ENCODE data around the gene COL8A2.

The COL8A2 gene

DNA sequence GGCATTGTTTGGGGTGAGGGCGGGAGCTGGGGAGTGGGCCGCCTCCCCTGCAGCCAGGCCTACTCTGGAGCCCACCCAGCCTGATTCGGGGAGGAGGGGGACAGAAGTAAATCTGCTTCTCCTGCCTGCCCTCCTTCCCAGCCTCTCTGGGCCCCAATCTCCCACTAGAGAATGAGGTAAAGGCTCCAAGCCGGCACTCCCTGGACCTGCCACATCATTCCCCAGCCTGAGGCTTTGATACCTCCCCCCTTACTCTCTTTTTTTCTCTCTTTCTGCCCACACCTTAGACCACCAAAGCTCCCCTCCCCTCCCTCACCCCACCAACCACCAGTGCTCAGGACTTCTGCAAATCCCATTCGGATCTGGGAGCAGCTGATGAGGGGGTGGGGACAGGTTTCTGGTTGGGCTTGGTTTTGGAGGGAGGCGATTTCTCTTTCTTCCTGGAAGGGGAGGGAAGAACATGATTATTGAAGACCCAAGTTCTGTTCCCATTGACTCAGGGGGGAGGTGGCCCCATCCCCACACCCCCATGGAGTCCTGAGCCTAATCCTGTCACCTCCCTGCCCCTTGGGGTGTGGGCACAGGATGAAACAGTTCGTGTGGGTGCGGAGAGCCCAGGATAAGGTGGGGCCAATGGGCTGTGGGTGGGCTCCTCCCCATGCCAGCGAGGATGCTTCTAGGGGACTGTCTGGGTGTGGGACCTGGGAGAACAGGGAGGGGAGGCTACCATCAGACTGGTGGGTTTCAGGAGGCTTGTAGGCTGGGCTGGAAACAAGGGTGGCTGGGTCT lies 32.3 kb upstream of the COL8A2 start:
- no peak for DNase-seq

DNA sequence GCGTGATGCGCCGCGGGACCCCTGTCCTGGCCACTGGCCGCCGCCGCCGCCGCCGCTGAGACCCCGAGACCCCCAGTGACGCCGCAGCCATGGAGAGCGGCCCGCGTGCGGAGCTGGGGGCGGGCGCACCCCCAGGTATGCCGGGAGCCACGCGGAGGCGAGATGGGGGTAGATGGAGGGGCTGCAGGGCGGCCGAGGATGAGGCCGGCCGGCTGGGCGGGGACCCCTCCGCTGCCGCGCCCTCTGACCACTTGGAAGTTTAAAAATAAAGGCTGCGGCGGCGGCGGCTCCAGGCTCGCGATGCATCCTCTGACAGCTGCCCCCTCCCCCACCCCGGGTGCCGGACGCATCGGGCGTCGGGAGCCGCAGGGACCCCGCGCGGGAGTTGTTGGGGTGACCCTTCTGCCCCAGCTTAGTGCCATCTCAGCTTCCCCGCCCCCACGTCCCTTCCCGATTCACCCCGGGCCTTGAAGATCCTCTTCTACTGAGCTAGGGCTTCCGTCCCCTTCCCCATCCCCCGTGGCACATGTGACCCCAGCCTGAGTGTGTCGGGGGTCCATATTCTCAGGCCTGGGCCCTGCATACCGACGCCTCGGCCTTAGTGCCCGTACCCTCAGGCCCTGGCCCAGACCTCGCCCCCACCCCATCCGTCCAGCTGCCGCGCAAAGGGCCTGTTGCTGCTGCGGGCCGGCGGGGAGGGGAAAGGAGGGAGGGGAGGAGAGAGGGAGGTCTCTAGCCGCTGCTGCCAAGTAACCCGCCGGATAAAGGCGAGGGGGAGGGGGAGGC lies 31.5 kb upstream of the COL8A2 start:
- DNase-seq: no peak

DNA sequence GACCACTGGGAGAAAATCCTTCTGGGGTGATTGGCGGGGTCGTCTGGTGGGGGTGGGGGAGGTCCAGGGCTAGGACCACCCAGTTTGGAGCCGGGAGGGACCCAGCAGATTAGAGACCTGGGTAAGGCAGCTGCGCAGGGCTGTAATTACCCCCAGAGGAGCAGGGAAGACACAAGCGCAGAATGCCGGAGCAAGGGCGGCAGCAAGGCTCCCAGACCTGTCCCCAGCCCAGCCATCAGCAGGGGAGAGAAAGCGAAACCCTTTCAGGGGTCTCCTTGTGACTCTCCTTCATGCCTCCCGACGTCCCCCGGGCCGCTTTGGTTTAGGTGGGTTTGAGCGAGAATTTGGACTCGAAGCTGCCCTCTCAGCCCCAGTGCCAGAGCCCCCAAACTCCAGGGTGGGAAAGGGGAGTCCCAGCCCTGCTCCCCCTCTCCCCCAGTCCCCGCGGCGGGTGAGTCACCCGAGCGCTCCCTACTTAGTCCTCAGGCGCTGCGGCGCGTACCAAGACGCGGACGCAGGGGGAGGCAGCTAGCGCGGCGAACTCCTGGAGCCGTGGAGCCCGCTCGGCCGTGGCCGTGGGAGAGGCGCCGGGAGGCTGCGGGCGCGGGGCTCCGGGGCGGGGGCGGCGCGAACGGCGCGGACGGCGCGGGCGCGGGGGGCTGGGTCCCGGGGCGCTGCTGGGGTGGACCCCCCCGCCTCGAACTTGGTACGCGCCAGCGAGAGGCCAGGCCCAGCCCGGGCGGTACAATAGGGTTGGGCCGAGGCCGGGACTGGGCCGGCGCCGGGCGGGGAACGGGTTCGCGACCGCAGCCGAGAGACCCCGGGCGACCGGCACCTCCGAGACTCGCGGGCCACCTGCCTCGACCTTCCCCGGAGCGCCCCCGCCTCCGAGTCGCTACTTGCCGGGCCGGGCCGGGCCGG lies 30.6 kb upstream of the COL8A2 start, which contains the start of gene MAP7D1:
TSS of gene MAP7D1 (plus strand) at position 753 of the 921 bp plus-strand sequence. CDS start 258 bp downstream, outside the sequence.
- DNase-seq: no peak

DNA sequence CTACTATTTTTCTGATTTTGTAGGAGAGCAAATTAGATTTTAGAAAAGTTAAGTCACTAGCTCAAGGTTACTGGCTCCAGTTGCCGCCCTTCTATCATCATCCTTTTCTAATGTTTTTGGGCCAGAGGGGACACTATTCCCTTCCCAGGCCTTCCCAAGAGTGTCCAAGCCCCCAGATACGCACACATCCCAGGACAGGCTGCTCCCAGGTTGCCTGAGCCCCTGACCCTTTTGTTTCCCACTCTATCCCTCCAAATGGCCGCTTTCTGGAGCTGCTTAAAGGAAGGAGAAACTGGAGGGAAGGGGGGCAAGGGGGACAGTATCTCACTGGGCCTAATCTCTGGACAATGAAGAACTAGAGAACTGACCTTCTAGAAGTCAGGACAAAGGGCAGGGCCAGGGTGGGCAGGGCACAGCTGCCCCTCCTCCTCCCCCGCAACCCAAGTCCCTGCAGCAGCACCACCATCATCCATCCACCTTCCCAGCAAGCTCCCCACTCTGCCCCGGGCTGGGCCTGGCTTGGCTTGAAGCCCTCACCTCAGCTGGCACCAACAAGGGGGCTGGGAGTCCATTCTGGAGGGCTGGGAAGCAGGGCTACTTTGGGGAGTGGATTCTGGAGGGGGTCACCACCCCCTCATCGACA lies 29.9 kb upstream of the COL8A2 start:
- no peak for DNase-seq

DNA sequence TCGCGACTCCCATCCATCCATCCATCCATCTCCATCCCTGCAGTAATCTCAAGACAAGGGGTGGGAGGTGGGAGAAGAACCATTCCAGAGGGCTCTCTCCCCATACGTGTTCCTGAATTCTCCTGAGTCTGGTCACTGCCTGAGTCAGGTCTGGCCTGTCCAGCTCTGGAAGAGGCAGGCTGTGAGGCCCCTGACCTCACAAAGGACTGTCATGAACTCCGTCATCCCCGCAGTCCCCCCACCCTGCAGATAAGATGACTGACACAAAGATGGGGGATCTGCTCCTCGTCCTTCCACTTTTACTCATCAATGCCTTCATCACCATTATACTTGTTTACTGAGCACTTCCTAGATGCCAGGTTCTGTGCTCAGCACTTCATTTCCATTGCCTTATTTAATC lies 29.3 kb upstream of the COL8A2 start:
- DNase-seq: no peak

DNA sequence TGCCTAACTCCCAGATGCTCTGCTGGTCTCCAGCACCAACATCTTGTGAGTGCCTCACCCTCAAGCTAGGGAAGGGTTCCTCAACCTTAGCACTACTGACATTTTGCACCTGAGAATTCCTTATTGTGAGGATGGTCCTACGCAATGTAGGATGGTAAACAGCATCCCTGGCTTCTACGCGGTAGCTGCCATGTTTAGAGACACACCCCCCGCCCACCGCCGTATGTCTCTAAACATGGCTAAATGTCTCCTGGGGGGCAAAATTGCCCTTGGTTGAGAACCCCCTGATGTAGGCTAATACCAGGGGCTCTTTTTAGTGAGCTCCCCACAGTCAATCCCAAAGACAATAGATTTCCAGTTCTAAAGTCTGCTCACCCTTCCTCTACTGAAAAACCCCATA lies 28.5 kb upstream of the COL8A2 start:
- DNase-seq: no peak

DNA sequence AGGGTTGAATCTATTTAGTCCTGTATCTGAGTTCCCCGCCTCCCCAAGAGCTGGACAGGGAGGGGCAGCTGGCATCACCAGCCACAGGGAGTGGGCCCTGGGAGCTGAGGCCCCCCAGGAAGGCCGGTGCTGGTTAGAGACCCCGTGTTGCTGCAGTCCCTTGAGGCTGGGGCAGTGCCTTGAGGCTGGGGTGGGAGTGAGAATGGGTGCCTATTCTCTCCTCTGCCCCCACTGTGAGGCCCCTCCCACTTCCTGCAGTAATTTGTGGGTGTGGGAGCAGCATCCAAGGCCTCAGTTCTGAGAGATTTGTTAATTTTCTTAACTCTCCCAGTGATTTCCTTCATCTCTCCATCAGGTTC lies 26.8 kb upstream of the COL8A2 start:
- DNase-seq: no peak

DNA sequence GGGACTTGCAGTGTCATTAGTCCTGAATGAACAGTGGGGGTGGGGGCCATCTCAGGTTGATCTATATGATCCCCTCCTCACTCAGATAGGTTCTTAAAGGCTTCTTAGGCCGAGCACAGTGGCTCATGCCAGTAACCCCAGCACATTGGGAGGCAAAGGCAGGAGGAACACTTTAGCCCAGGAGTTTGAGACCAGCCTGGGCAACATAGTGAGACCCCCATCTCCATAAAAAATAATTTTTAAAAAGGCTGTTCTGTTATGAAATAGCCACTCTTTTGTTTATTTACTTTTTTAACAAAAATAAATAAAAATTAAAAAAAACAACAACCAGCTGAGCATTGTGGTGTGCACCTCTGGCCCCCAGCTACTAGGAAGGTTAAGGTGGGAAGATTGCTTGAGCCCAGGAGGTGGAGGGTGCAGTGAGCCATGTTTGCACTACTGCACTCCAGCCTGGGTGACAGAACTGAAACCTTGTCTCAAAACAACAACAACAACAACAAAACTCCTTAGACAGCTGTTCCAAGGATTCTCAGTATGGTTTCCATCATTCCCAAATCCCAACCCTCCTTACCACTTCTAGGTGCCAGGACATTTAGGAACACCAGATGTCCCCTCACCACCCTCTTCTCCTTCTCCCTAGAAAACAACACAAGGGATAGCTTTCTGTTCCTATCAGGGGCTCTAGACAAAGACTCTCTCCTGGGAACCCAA lies 26.3 kb upstream of the COL8A2 start:
- DNase-seq: no peak

DNA sequence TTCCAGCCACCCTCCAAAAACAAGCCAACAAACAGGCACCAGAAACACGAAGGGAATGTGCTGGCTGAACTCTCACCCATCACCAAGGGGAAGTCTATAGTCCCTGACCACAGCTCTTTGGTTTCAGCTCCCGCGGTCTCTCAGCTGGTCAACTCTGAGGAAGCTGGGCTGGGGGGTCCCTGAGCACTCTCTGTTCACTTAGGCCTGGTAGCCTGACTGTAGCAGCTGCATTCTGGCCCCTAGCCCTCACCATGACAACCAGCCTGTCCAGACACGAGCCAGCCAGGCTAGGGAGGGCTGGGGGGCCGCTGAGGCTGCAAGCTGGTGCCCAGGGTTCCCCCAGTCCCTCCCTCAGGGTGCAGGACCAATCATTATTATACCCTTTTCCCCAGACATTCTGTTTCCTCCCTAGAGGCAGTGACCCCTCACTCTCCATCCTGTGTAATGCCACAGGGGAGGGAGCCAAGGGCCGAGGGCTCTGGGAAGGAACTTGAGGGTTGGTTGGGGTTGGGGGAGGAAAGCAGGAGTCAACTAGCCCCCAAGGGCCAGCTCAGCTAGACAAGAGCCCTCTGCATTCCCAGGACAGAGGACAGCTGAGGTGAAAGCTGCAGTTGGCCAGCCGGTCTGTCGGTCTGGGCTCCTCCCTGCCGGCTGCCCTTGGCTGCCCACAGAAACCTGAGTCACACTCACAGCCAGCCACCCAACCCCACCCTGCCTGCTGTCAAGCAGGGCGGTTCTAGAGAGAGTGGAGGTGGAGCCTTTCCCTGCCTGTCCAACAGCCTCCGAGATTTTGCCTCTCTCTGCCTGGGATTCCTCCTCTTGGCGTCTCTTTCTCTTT lies 25.5 kb upstream of the COL8A2 start:
- peak; percentile 79 for DNase-seq

DNA sequence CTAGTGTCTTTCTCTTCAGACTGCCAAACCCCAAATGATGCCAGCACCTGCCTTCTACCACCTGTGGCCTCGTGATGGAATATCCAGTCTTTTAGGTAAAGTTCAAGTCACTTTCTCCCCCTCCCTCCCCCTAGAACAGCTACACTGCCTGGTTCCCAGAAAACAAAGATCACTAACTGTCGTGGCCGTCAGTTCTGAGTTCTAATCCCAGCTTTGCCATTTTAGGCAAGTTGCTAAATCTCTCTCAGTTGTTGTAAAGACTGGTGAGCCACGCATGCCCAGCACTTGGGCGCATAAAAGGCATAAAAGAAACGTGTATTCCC lies 24.9 kb upstream of the COL8A2 start:
- DNase-seq: no peak

DNA sequence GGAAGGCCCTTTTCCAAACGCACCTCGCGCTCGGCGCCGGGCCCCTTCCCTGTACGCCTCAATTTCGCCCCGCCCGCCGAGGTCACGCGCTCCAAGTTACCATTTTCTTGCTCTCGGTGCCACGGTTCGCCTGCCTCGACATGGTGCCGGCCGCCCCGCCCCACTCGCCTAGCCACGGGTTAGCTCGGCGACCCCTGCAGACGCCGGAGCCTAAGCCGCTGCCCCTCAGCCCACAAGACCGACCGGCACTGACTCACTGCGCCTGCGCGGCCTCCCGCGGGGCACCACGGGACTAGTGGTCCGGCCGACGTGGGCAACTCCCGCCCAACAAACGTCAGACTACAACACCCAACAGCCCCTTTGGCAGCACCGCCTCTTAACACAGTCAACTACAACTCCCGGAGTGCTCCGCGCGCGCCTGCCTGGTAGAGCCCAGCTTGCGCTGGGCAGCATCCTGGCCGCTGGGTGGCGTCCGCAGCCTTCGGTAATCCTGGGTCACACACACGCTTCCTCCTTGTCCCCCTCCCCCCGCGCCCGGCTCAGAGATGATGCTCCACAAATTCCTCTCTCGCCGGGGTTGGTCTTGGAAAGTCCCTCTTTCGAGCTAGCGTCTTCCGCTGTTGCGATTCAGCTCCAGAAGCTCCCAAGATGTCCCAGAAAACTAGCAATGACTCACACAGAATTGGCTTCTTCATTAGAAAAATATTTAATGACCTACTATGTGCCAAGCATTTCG lies 24.4 kb upstream of the COL8A2 start, which contains the start of gene TRAPPC3:
TSS of gene TRAPPC3 (minus strand) at position 250 of the 736 bp plus-strand sequence. CDS start at position 142, 108 bp downstream.
- DNase-seq: peak; percentile 93

DNA sequence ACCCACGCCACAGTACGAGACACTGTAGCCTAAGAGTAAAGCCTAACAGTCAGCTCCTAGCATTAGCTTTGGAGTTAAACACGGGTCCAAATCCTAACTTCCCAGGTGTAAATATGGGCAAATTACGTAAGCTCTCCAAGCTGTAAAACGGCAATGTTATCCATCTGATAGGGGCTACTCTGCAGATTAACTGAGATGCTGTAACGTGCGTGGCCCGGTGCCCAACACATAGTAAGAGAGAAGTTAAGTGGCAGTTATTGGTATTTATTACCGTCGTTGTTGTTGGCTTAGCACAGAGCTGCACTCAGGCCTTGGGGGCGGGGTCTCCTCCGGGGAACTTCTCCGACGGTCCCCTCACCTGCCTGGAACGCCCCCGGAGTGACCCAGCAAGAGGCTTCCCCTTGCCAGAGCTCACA lies 23.8 kb upstream of the COL8A2 start:
- DNase-seq: no peak

DNA sequence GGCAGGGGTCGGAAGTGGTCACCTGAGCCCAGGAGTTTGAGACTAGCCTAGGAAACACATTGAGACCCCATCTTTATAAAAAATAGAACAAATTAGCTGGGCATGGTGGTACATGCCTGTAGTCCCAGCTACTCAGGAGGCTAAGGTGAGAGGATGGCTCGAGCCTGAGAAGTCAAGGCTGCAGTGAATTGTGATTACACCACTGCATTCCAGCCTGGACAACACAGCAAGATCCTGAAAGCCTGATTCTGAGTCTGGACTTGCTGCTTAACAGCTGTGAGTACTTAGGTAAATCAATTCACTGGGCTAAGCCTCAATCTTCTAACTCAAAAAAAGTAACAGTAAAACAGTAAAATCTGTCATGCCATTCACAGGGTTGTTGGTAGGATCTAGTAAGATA lies 19.4 kb upstream of the COL8A2 start:
- DNase-seq: no peak

DNA sequence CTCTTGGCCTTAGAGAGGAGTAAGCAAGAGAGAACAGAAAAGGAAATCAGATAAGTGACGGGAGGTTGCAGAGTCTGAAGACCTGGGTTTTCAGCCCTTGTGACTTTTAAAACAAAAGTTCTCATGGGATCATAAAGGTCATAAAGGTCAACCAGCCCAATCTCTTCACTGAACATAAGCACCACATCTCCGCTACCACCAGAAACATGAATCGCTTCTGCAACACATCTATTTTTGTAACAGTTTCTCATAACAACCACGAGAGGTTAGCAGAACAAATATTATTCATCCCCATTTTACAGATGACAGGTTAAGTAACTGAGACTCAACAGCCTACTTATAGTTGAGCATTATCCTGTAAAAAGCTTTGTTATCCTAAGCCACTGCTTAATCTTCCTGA lies 18.4 kb upstream of the COL8A2 start:
- no peak for DNase-seq

DNA sequence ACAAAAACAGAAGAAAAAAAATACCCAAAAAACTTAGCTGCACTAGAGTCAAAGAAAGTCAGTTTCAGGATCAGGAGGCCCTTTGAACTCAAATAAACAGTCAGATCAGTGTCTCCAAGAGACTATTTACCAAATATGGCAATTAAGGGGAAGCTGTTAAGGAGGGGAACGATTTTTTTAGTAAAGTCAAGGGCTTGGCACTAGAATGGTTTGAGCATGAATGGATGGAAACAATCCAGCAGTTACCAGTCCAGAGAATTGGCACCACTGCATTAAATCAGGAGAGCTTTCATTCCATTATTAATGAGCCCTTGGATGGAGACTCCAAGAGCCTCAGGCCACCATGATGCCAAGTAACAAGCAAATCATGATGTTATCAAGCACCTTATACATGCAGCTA lies 17.1 kb upstream of the COL8A2 start:
- peak; percentile 88 for DNase-seq

DNA sequence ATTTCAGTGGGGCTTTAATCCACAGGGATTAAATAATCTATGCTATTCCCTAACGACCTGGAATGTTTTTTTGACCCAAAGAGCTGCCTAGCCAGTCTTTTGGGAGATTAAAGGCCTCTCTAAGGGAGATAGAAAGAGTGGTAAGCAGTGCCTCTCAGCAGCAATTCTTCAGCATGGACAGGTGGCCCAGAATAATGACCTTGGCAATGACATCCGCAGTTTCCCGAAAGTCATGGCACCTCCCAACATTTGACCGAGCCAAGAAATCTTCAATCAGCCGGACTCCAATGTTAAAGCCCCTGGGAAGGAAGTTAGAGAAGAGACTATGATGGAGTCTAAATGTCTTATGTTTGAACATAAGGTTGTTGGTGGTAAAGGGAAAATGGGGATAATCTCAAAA lies 14.5 kb upstream of the COL8A2 start:
- DNase-seq: no peak

DNA sequence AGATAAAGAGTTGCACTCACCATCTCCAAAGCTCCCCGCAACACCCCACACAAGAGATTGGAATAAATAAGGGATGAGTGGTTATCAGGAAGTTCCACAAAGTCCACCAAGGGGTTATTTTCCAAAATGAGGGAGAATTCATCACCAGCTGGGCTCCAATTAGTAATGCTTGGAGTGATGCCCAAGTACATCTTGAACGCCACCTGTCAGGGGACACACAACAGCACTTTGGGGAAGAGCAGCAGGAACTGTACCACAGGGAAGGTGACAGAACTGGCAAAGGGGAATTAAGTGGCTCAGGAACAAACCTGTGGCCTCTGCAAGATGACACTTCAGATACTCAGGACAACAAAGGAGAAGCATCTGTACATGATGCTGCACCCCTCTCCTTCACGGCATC lies 12.8 kb upstream of the COL8A2 start:
- peak; percentile 60 for DNase-seq

DNA sequence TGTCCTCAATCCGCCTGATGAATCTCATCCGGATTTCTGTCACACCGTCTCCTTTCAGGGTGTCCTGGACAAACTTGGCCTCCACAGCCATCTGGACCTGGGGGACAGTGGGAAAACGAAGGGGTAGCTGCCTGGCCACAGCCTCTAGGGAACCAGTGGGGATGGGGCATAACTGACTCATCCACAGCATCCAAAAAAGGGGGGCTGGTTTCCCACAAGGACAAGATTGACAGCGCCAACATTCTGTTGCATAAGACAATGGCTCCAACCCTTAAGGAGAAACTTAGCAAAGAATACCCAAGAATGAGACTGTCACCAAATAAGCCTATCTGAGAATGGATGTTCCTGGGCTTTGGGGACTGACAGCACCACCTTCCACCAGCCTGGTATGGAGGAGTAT lies 12.2 kb upstream of the COL8A2 start:
- DNase-seq: no peak

DNA sequence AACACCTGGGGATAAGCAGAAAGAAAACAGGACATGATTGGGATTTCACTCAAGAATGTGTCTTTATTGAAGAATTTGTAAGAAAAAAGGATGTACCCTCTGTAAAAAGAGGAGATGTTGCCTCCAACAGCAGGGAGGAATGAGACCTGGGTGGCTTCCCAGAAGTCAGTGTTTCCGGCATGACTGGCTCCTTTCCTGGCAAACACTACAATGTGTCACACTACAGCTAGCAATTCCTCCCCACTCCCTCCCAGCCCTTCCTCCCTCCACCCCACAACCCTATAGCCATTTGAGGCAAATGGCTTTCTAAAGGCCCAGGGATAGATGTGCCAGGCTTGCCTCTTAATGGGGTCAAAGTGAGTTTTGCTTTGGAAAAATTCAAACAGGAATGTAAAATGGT lies 11.5 kb upstream of the COL8A2 start:
- peak; percentile 8 for DNase-seq

DNA sequence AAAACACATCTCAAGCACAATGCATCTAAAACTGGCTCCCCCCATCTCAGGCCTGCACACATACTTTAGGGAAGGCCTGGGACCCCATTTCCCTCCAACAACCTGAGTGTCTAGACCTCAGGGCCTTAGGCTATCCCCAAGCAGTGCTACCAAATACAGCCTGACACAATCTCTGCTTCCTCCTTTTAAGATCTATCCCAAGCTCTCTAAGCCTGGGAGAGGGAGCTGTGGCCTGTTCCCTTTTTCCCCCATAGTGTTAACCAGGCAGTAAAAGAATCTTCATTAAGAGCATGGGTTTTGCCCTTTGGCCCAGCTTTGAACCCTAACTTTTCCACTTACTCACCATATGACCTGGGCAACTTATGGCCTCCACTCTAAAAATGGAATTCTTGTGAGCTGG lies 10.8 kb upstream of the COL8A2 start:
- no peak for DNase-seq

DNA sequence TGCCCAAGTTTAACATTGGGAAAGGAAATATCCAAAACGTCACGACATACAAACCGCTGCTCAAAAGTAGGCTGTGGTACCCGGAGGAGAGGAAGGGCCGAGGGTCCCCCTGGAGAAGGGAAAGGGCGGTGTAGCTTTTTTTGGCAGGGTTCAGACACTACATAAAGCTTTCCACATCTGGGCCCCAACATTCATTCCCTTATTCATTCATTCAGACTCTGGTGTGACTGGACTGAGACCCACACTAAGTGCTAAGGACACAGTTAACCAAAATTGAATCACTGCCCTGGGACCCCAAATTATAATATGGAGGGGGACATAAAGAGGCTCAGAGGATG lies 10.3 kb upstream of the COL8A2 start:
- DNase-seq: no peak

Measured in NCI-H2029 treated with DMSO at 0.1 percent for 48 hours (cell line).